ENCODE results near the gene DDAH1. TPM values are rescaled to one million over a fixed set of nuclear protein-coding genes. Genes with fewer than 3 reads are reported as not detected.

DDAH1 gene
- total RNA-seq, 1 experiment from 2014 or later: 36.3 TPM

DNA sequence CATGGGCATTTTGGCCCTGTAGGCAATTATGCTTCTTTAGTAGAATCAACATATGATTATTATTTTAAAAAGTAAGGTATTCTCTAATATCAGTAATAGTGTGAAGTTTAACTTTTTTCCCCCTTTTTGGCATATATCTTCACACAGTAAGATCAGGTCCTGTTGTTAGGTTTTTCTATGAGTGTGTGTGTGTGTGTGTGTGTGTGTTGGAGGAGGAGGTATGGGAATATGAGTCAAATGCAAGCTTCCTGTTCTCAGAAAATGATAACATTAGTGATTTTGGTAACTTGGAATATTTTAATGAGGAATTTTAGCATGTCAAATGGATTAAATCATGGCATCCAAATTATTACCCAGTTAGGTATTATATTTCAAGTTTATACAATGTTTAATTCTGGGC is 122.8 kb downstream of the DDAH1 start:
- H3K14ac ChIP-seq (ENCODE audit: insufficient read depth, low read length): no peak overlapping the region
- H3K9me3 Mint-ChIP-seq: no peaks in the 10 kb centered on the region
- no peak overlapping the region for H4K5ac ChIP-seq (ENCODE audit: insufficient read length, low read depth, low read length)
- DNase-seq: no peak
- peaks cover 0 to 3% (median 0%) of the 10 kb centered on the region in 3 experiments; a peak in 2 of 7 replicates for H3K36me3 Mint-ChIP-seq (ENCODE audit: insufficient read depth in 1 of 3, low read depth in 3 of 3)
- no peaks in the 10 kb centered on the region for H4K20me1 ChIP-seq (ENCODE audit: control insufficient read depth, insufficient read depth, insufficient read length)
- no peak overlapping the region for H4K8ac ChIP-seq (replicated peaks; ENCODE audit: insufficient read length, low read depth, low read length)
- H3K4me1 ChIP-seq (ENCODE audit: insufficient read depth, low read length): peaks cover 9% of the 10 kb centered on the region; the same call in 1 of the 2 replicates
- peak overlapping the region in 2 of 3 experiments; percentile 13 to 38; a peak in 4 of 7 replicates for H3K27ac Mint-ChIP-seq
- H3K27me3 Mint-ChIP-seq (ENCODE audit: low read depth): no peaks in the 10 kb centered on the region
- no peaks in the 10 kb centered on the region for H3K23me2 ChIP-seq (ENCODE audit: insufficient read length, low read depth, low read length, poor library complexity, severe bottlenecking)
- H3K9ac ChIP-seq (ENCODE audit: extremely low read depth, insufficient read length, low read length): no peak overlapping the region
- H2BK5ac ChIP-seq (ENCODE audit: insufficient read length, low read length): no peak overlapping the region
- no peak overlapping the region for H4K91ac ChIP-seq (ENCODE audit: insufficient read length, low read depth, low read length)
- no peak overlapping the region for H3K4me3 Mint-ChIP-seq
- no peak overlapping the region for H2BK20ac ChIP-seq (ENCODE audit: low read depth, low read length, poor library complexity, severe bottlenecking)
- H3K23ac ChIP-seq (ENCODE audit: insufficient read length, low read depth, low read length): no peak overlapping the region
- no peak overlapping the region for H3K56ac ChIP-seq (ENCODE audit: insufficient read length, low read depth, low read length)
- H2BK12ac ChIP-seq (ENCODE audit: insufficient read length, low read depth, low read length): no peak overlapping the region
- H3K4me2 ChIP-seq (ENCODE audit: insufficient read depth, insufficient read length, low read length): no peak overlapping the region
- peaks cover 2% of the 10 kb centered on the region; the same call in 1 of the 2 replicates for H3K79me2 ChIP-seq (ENCODE audit: insufficient read depth, low read length)
- no peak overlapping the region for H2AFZ ChIP-seq (ENCODE audit: low read length)
- no peak overlapping the region for H3K18ac ChIP-seq (ENCODE audit: insufficient read length, low read depth, low read length)
- H3K4me1 Mint-ChIP-seq: peaks cover 38 to 44% of the 10 kb centered on the region in 2 experiments
- no peak overlapping the region for H3K27ac ChIP-seq (ENCODE audit: insufficient read length, low read depth, low read length)
- H3K4ac ChIP-seq (ENCODE audit: low read depth, low read length): no peak overlapping the region
- no peaks in the 10 kb centered on the region for H3K27me3 ChIP-seq (ENCODE audit: insufficient read depth, low read length)
- no peak overlapping the region for H2BK120ac ChIP-seq (ENCODE audit: low read depth, low read length, poor library complexity, severe bottlenecking)
- H2AK5ac ChIP-seq (ENCODE audit: insufficient read length, low read length): no peak overlapping the region
- H3T11ph ChIP-seq (ENCODE audit: low read length): no peak overlapping the region
- no peaks in the 10 kb centered on the region for H3K79me1 ChIP-seq (ENCODE audit: insufficient read depth, low read depth, low read length, poor library complexity, severe bottlenecking)
- H2BK15ac ChIP-seq (ENCODE audit: low read depth, low read length): no peak overlapping the region
- no peak for TF ChIP-seq CTCF (conservative IDR thresholded peaks at IDR 0.05)
- no peaks in the 10 kb centered on the region for H3K9me3 ChIP-seq (ENCODE audit: control insufficient read depth, low read depth, low read length)

Data from H9 (cell line).